ENCODE results near the gene RELN.

DNA sequence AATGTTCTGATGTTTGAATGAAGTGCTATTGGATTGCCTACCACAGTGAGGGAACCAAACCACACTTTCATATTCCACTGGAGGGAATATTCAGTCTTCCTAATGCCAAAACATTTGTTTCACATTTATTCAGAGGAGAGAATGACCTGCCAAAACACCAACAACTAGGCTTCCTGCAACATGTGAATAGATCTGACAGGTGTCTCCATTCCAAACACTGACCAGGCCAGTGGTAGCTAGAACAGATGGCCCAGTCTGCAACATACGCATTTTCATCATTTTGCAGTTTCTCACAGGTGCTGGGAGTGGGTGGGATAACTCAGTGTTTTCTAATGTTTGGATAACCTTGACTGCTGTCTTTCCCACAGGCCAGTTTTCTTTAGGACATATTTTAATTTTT, 110.0 kb downstream of the RELN start:
- no peak for TF ChIP-seq CTCF (IDR thresholded peaks at IDR 0.05)
- TF ChIP-seq POLR2A (IDR thresholded peaks at IDR 0.05), result no peak

Data from lower leg skin (tissue), 3 donors.